GF-D8 (cell line): ENCODE data around the gene SMYD4.
A peak's percentile ranks its signal among the peaks of the same experiment; 100 is the strongest.
"Not testable (repeated sequence)": the region's sequence is repeated elsewhere in the genome, so short reads cannot be mapped to it uniquely, and the experiment has no call there.

Experiments used
- DNase-seq: peaks from one replicate; lab custom pipeline; 2025; lab: John Stamatoyannopoulos, UW

SMYD4 gene

DNA sequence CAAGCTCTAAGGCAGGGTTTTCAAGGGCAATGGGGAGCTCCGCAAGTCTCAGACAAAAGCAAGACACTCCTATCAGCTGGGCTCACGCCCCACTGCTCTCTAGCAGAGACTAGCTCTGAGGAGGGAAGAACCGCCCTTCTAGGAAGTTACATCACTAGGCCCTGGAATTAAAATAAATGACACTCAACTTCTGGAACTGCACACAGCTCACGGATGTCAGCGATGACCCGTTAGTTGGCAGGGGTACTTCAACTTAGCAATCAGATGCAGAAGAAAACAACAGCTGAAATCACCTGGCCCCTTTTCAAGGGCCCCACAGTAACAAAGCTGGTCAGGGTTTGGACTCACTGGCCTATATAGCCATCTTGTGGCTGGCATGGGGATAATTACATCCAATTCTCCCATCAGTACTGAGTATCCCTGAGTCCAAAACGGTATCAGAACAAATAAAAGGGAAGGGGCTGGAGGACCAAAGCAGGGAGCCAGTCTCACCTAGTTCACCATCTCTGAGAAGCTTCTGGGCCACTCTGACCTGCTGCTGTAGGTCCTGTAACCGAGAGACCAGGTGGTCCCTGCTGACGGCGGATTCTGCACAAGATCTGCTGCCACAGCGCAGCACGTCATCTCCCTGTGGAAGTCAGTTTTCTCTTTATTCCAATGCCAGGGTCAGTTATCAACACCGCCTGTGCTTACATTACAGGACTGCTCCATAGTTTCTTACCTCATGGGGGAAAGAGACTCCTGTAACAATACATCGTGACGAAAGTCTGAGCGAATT, 45.7 kb downstream of the SMYD4 start:
- DNase-seq, result no peak

DNA sequence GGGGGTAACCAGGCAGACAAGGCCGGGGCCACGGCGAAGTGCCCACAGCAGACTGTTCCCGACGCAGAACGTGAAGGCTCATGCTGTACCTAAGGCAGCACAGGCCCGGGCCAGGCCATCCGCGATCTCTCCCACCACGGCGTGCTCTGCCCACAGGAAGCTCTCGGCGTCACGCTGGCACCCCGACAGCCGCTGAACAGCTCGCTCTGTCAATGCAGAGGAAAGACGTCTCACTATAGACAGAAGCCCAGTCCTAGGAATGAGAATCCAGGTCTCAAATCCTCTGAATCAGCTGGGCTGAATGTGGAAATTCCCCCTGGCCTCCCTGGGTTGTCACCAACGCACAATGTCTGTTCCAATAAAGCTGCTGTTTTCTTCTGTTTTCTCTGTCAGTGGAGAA, 46.4 kb downstream of the SMYD4 start:
- DNase-seq, result no peak

DNA sequence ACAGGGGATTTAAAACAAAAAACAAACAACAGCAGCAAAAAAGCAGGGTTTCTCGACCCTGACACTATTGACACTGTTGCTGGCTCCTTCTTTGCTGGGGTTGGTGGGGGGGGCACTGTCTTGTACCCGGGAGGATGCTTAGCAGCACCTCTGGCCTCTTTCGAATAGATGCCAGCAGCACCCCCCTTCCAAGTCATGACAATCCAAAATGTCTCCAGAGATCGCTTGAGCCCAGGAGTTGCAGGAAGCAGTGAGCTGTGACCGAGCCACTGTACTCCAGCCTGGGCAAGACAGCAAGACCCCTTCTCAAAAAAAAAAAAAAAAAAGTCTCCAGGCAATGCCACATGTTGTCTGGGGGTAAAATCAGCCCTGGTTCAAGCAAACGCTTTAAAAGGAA, 47.5 kb downstream of the SMYD4 start:
- no peak for DNase-seq

DNA sequence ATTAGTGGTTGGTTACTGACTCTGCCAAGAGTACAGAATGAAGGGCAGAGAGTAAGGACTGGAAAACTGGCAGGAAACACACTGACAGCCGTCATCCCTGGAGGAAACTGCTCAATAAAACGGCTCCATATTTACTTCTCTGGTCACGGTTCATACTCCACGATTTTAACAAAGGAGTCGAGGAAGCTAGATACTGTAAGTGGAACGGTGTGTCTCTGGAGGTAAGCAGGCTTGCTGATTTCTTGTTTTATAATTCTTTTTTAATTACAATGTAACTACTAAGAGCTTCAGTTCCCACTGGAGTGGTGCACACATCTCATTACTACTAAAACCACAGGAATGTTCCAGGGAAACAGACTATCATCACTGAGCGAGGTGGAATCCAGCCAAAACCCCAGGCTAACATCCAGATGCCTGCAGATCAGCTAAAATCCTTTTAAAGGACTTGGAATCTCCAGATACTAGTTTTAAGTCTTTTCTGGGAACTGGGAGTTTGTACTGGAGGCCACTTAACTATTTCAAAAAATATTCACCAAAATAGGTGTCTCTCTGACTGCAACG, 50.1 kb downstream of the SMYD4 start:
- DNase-seq, result no peak

DNA sequence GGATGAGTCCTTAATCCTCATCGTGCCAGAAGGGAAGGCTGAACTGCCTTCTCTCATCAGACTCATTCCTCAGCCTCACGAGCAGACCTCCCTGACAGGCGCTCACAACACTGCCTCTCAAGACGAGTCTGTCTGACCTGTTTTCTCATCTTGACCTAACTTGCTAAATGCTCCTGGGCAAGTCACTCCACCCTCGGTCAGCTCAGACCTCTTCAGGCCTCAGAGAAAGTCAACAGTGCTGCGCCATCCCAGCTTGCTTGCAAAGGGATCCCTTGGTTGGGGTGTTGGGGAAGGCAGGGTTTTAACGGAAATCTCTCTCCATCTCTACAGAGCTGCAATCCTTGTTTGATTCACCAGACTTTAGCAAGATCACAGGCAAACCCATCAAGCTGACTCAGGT, 52.8 kb downstream of the SMYD4 start:
- DNase-seq, result no peak

DNA sequence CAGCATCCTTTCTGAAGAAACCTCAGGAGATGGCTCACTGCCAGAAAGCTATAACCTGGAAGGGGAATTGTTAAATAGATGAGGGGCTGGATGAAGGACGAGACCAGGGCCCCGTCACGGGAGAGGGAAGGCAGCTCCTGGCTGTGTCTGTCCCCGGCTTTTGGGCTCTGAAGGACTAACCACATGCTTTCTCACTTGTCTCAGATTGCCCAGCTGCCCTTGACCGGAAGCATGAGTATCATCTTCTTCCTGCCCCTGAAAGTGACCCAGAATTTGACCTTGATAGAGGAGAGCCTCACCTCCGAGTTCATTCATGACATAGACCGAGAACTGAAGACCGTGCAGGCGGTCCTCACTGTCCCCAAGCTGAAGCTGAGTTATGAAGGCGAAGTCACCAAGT, 53.4 kb downstream of the SMYD4 start:
- DNase-seq, result no peak

DNA sequence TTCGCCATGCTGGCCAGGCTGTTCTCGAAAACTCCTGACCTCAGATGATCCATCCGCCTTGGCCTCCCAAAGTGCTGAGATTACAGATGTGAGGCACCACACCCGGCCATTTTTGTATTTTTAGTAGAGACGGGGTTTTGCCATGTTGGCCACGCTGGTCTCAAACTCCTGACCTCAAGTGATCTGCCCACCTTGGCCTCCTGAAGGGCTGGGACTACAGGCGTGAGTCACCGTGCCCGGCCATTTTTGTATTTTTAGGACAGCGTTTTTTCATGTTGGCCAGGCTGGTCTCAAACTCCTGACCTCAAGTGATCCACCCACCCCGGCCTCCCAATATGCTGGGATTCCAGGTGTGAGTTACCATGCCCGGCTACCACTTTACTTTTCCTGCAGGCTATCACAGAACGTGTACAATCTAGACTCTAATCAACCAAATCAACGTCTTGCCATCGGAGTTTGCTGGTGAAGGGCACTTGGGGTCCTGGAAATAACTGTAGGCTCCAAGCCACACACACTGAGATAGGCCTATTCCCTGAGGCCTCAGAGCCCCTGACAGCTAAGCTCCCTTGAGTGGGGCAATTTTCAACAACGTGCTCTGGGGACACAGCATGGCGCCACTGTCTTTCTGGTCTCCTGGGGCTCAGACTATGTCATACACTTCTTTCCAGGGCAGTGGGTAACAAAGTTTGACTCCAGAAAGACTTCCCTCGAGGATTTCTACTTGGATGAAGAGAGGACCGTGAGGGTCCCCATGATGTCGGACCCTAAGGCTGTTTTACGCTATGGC, 55.1 kb downstream of the SMYD4 start:
- DNase-seq, result no peak

DNA sequence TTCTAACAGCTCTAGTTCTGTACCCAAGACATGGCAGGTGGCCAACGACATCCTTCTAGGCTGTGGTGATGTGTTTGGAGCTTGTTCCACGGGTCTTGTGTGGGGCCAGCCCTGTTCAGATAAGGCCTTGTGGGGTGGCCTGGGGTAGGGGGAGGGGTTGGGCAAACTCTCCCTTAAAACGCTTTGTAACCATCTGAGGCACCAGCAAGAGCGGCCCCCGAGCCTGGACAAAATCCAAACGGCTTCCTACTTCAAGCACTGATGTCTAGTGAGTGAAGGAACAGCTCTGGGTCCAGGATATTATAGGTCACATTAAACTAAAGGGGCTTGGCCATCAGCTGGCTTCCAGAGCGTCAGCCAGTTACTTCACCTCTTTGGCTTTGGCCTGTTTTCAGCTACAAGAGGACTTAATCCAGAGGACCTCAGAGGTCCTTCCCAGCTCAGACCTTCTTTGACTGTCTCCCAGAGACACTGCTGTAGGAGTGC, 56.0 kb downstream of the SMYD4 start:
- no peak for DNase-seq

DNA sequence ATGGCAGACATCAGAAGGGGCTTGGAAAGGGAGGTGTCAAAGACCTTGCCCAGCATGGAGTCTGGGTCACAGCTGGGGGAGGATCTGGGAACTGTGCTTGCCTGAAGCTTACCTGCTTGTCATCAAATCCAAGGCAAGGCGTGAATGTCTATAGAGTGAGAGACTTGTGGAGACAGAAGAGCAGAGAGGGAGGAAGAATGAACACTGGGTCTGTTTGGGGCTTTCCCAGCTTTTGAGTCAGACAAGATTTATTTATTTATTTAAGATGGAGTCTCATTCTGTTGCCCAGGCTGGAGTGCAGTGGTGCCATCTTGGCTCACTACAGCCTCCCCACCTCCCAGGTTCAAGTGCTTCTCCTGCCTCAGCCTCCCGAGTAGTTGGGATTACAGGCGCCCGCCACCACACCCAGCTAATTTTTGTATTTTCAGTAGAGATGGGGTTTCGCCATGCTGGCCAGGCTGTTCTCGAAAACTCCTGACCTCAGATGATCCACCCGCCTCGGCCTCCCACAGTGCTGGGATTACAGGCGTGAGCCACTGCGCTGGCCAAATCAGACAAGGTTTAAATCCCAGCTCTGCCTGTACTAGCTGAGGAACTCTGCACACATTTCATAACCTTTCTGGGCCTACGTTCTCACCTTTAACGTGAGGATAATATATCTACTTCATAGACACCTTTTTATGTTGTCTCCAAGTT, 56.6 kb downstream of the SMYD4 start:
- DNase-seq, result not testable (repeated sequence)

DNA sequence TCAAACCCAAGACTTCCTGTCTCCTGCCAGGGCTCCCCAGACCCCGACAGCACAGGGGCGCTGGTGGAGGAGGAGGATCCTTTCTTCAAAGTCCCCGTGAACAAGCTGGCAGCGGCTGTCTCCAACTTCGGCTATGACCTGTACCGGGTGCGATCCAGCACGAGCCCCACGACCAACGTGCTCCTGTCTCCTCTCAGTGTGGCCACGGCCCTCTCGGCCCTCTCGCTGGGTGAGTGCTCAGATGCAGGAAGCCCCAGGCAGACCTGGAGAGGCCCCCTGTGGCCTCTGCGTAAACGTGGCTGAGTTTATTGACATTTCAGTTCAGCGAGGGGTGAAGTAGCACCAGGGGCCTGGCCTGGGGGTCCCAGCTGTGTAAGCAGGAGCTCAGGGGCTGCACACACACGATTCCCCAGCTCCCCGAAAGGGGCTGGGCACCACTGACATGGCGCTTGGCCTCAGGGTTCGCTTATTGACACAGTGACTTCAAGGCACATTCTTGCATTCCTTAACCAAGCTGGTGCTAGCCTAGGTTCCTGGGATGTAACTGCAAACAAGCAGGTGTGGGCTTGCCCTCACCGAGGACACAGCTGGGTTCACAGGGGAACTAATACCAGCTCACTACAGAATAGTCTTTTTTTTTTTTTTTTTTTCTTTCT, 59.8 kb downstream of the SMYD4 start:
- DNase-seq, result no peak

DNA sequence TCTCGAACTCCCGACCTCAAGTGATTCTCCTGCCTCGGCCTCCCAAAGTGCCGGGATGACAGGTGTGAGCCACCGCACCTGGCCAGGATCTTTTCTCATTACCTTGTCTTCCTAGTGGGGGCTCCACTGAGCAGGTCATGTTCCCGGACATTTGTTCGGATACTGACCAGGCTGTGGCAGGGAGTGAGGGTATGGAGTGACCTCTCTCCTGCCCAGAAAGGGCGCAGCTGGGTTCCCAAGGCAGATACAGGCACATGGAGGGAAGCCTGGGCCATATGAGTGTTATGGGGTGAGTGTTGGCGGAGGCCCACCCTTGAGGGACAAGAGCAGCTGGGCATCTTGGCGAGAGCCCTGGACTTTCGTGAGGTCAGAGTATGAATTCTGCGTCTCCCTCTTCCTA, 62.3 kb downstream of the SMYD4 start:
- DNase-seq, result no peak

DNA sequence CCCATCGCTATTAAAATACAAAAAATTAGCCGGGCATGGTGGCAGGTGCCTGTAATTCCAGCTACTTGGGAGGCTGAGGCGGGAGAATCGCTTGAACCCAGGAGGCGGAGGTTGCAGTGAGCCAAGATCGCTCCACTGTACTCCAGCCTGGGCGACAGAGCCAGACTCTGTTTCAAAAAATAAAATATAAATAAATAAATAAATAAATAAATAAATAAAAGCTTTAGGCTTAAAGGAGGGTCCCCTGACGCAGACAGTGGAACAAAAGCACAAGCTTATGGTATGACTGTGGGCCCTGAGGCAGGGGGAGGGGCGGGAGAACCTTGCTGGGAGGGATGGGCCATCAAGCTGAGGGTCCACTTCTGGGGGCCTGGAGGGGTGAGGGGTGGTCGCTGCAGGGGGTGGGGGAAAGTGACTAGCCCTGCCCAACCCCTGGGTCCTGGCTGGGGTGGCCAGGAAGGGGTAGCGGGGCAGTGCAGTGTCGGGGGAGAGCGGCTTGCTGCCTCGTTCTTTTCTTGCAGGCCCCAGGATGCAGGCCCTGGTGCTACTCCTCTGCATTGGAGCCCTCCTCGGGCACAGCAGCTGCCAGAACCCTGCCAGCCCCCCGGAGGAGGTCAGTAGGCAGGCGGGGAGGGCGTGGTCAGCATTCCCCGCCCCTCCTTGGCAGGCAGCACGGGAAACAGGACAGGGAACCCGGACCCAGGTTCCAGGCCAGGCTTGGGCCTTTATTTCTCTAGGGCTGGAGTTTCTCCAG, 63.1 kb downstream of the SMYD4 start:
- no peak for DNase-seq

DNA sequence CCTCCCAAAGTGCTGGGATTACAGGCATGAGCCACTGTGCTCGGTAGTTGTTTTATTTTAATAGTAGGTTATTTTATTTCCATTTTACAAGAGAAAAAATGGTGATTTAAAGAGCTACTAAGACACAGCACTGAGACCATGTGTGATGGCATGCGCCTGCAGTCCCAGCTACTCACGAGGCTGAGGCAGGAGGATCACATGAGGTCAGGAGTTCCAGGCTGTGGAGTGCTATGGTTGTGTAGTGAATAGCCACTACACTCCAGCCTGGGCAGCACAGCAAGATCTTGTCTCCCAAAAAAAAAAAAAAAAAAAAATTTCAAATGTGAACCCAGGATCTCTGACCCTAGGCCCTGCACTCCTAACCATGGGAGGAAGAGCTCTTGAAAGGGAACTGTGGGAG, 64.1 kb downstream of the SMYD4 start:
- DNase-seq, result no peak

DNA sequence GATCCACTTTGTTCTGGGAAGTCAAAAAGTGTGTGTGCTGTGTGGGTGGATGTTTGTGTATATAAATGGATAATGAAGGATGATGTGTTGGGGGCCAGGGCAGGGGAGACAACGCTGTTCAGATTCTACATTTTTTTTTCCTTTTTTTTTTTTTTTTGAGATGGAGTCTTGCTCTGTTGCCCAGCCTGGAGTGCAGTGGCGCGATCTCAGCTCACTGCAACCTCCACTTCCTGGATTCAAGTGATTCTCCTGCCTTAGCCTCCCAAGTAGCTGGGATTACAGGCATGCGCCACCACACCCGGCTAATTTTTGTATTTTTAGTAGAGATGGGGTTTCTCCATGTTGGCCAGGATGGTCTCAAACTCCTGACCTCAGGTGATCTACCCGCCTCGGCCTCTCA, 65.0 kb downstream of the SMYD4 start:
- DNase-seq, result not testable (repeated sequence)

DNA sequence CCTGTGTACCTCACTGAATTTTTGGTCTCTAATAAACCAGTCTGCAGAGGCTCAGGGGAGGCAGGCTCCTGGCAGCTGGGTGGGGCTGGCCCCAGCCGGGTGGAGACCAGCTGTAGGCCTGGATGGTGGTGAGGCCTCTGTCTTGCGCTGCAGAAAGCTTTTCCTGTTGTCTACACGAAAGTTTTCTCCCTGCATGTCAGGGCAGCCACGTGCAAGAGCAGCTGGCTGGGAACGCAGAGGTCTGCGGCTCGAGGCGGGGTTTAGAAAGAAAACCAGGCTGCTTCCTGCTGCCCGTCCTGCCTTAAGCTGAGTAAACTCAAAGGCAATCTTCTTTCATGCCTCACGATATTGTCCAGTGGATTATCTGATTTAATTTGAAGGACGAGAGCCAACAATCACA, 65.4 kb downstream of the SMYD4 start:
- peak; percentile 54 for DNase-seq

DNA sequence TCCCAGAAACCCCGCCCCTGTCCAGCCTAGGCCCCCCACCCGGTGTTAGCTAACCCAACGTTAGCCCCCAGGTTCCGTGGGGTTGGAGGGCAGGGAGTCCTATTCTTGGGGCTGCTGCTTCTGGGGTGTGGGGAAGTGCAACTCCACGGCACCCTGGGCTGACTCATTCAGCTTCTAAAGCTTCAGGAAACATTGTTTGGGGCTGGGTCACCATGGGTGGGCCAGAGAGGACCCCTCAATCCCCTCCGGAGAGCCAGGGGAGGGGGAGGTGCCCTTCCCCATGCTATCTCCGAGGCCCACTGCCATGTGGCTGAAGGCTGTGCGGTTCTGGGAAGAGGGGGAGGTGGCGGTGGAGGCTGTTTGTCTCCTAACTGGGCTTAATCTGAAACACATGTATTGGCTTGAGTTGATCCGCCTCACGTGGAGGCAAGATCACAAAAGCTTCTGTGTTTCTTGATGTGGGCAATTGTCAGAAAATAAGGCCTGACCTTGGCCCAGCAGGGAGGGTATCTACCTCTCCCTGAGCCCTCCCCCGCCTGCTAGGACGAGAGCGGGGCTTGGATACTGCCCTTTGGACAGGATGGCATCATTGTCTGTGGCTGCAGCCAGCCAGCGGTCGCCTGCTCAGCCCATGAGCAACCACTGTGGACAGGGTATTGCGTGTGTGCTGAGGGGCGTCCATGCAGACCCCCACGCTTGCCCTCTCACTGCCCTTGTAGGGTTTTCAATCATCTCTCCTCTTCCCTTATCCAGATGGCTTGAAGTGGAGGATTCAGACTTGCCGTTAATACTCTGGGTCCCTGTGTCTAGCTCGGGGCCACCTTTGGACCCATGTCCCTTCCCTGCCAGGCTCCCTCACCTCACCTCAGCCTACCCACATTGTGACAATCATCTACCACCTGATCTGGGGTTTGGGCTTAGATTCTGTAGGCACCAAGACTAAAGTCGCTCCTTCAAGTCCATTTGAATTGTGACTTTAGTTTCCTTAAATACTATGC, 66.5 kb downstream of the SMYD4 start:
- no peak for DNase-seq

DNA sequence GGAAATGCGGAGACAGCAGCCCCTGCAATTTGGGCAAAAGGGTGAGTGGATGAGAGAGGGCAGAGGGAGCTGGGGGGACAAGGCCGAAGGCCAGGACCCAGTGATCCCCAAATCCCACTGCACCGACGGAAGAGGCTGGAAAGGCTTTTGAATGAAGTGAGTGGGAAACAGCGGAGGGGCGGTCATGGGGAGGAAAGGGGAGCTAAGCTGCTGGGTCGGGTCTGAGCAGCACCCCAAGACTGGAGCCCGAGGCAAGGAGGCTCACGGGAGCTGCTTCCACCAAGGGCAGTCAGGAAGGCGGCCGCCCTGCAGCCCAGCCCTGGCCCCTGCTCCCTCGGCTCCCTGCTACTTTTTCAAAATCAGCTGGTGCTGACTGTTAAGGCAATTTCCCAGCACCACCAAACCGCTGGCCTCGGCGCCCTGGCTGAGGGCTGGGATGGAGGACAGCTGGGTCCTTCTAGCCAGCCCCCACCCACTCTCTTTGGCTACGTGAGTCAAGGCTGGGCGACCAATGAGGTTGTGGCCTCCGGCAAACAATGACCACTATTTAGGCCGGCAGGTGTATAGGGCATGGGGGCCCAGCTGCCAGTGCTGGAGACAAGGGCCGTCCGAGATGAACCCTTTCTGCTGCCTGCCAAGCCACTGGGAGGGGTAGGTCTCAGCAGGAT, 67.3 kb downstream of the SMYD4 start:
- no peak for DNase-seq

DNA sequence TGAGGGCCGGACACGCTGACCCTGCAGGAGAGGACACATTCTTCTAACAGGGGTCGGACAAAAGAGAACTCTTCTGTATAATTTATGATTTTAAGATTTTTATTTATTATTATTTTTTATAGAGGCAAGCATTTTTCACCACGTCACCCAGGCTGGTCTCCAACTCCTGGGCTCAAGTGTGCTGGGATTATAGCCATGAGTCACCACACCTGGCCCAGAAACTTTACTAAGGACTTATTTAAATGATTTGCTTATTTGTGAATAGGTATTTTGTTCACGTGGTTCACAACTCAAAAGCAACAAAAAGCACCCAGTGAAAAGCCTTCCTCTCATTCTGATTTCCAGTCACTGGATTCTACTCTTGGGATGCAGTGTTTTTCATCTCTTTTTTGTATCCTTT, 70.2 kb downstream of the SMYD4 start:
- no peak for DNase-seq

DNA sequence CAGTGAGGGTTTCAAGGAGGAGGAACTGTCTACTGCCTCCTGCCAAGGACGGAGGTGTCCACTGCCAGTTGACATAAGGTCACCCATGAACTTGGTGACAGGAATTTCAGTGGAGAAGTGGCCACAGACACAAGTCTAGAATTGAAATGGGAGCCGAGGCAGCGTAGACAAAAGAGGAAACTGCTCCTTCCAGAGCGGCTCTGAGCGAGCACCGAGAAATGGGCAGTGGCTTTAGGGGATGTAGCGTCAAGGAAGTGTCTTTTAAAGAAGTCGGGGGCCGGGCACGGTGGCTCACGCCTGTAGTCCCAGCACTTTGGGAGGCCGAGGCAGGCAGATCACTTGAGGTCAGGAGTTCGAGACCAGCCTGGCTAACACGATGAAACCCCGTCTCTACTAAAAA, 70.9 kb downstream of the SMYD4 start:
- no peak for DNase-seq
